ENCODE data around the gene EWSR1.

- TF ChIP-seq CTCF (IDR thresholded peaks at IDR 0.05; ENCODE audit: insufficient read depth, low read depth, low read length) (no peak), EZH2 (IDR thresholded peaks at IDR 0.05; ENCODE audit: insufficient read depth, low read length) (no peak)
Measured at GRCh38 chr22:29323641-29324040, 55.6 kb downstream of the EWSR1 start.

Data from astrocyte (in vitro differentiated cells and primary cell).